ENCODE results near the gene PKNOX2.

The PKNOX2 gene

DNA sequence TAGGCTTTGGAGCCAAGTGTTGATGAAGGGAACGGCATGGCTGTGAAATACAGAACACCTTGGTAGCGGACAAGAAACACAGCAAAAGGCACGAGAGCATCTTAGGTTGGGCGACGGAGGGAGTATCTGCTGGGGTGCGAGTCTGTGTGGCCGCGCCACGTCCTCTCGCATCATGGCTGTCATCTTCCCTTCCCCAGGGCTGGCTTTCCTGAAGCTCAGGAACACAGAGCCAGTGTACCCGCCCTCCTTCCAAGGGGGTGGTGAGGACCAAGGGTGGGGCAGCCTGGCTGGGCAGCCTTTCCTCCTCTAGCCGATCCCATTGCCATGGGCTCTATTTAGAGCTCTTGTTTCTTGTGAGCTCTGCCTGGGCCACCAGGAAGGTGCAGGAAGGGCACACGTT is 177.1 kb downstream of the PKNOX2 start:
- no peak for DNase-seq (ENCODE audit: low spot score)

DNA sequence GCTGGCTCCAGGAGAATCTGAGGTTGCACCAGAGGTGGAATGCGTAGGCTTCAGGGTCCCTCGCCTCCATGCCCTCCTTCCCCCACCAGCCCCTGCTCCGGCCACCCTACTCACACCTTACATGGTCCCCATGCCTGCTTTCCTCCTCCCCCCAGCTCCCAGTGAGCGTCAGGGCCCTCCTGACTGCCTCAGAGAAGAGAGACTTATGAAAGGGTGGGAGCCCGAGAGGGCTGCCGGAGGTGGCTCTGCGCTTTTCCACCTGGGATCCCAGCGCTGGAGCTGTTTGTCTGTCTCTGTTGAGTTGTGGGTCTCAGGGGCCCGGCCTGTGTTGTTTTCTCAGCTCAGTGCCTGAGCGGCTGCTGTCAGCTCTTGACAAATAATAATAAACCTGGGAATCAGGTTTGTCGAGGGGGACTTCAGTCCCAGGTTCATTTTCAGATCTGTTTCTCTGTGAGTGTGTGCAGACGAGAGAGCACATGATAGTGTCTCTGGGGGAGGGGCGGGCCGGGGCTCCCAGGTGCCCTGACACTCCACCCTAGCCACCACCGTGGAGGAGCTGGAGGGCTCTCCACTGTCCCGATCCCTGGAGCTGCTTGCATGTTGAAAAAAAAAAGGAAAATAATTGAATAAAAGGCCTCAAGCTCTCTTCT is 177.9 kb downstream of the PKNOX2 start:
- DNase-seq (ENCODE audit: low spot score) = no peak

DNA sequence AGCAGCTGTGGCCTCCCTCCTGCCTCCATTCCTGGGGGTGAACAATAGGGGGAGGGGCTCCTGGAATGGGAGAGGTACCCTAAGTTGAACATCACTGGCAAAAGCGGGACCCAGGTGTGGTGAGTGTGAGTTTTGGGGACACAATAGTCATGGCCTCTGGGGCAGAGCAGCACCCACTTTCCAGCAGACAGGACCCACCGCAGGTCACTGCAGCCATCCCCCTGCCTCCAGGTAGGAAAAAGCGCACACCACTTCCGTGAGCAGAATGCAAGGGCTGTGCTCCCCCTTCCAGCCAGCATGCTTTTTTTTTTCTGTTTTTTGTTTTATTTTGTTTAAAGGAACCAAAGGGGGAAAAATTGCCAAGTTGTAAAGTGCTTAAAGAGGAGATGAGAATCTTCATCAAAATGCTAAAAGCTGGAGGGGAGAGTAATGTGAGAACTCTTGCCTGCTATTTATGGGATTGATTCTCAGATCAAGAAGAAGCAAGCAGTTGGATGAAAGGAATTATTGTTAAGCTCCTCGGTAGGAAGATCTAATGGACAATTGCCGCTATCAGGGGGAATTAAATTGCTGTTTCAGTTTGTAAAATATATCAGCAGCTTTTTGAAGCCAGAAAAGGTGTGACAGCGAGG is 178.7 kb downstream of the PKNOX2 start:
- DNase-seq (ENCODE audit: low spot score) = no peak

DNA sequence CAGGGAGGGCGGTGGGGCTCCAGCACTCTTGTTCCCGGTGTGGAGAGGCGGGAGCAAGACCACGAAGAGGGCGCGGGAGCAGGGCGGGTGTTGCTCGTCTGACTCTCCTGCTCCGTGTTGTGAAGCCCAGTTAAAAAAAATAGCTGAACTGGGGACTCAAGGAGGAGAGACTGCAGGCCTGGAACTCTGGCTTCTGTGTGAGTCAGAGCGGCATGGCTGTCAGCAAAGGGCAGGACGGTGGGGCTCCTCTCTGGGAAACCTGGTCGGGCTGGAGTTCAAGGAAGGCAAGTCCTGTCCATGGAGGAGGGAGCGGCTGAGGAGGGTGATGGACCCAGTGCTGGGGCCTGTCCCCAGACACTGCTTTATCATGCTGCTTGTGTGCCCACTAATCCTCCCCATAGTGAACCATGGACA is 179.2 kb downstream of the PKNOX2 start:
- DNase-seq (ENCODE audit: low spot score) = no peak

DNA sequence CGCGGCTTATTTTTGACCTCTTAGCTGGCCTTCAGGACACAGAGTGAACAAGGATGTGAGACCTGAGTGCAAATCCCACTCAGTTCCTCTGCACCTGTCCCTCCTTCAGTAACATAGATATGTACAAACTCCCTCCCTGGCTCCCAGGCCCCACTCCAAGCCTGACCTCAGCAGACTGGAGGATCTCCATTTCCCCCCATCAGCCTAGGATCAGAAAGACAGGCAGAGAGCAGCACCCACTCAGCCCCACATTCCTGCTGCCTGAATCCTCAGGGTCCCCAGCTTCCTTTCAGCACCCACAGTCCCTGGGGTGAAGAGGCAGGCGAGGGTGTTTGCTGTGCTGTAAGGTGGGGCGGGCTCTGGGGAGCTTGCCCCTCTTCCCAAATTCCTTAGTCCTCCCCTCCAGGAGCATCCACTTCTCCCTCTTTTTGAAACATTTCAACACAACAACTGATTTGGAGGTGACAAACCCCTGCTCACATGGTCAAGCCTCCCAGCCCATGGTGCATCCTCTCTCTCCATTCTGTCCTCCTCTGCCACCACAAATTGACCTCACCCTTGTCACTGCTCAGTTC is 180.4 kb downstream of the PKNOX2 start:
- no peak for DNase-seq (ENCODE audit: low spot score)

DNA sequence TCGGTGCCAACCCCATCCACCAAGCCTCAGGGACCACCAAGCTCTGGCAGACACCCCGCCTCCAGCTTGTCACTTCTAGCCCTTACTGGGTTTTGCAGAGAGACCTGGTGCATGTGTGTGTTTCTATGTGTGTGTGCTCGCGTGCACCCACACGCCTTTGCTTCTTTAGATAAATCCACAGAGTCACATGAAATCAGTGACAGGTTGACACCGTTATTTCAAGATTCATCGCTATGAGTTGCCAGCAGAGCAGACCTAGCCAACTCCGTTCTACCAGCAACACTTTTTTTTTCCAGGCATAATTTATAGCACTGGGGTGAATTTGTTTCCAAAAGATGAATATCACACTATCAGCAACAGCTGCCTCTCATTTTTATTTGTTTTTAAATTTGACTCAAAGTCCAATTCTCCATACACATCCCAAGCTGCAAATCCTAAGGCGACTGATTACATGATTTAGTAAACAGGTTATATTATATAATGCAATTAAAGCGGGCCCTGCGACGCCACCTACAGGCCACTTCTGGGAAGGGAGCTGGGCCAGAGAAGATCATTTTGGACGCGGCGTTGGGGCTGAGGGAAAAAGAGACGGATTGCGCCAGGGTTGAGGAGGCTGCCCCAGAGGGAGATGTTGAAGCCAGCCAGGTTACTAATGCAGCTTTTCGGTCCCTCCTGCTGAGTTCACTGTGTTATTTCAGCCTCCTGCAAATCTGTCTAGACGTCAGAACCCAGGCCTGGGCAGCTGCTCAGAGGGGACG is 181.0 kb downstream of the PKNOX2 start:
- DNase-seq (ENCODE audit: low spot score) = peak; percentile 91

DNA sequence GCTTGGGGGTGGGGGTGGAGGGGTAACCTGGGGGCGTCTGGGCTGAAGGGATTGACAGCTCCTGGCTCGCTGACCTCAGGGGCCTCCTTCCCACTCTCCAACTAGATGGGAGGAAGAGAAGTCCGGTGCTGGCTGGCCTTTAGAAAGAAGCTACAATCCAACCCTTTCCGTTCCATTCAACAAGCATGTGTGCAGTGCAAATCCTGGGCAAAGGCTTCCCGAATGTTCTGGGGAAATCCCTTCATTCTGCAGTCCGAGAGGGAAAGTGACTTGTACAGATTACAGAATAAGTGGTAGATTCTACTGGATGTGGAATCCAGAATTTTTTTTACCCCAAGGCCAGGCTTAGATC is 181.6 kb downstream of the PKNOX2 start:
- no peak for DNase-seq (ENCODE audit: low spot score)

DNA sequence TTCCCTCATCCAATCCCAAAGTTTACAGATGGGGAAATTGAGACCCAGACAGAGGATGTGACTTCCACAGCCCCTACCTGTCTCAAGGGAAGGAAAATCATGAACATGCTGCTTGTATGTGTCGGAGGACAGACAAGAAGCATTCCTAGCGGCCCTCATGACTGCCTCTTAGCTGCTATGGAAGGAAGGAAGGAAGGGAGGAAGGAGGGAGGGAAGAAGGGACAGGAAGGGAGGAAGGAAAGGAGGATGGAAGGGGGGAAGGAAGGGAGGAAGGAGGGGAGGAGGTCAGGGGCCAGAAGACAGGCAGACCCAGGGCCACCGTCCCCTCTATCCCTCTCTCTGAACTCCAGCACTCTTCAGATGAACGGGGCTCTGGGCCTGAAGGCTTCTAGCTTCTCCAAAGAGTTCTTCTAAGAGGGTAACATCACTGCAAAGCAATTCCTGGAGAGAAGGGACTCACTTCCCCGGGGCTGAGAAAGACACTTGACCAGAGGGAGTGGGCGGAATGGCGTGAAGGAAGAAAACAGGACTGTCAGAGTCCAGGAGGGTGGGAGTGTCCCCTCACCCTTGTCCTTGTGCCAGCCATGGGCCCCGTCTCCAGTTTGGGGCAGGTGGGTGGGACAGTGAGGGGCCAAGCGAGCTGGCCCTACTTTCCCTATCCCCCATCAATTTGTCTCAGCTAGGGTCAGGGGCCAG is 182.2 kb downstream of the PKNOX2 start:
- no peak for DNase-seq (ENCODE audit: low spot score)

DNA sequence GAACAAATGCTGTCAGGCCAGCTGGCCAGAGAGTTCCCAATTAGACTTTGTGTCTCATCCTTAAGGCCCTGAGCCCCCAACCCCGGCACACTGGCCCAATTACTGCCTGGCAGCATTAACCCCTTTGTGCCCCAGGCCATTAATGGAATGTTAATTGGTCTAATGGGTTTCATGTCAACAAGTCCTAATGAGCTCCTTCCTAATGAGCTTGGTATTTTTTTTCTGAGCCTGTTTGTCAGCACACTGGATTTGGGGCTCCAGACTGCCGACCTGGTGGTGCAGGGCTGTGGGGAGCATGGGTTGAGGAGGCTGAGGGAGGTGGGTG is 182.7 kb downstream of the PKNOX2 start:
- DNase-seq (ENCODE audit: low spot score) = no peak

DNA sequence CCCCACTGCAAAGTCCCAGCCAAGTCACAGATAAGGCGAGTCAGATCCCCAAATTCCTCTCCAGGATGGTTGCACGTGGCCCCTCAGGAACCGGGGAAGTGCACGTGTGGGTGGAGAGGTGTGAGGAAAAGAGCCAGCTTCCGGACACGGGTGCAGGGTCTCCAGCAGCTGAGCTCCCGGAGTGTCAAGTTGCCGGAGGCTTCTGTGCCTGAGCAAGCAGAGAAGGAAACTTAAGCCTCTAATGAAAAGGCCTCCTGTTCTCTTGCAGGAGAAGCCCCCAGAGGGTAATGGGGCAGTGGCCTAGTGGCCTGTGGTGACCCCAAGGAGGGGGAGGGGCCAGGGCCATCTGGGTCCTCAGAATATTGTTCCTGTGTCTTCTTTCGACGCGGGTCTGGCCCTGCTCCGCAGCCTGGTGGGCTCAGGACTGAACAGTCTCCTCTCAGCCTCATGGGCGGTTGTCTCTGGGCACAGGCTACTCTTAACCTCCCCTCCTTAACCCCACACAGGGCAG is 183.6 kb downstream of the PKNOX2 start:
- DNase-seq (ENCODE audit: low spot score) = no peak

DNA sequence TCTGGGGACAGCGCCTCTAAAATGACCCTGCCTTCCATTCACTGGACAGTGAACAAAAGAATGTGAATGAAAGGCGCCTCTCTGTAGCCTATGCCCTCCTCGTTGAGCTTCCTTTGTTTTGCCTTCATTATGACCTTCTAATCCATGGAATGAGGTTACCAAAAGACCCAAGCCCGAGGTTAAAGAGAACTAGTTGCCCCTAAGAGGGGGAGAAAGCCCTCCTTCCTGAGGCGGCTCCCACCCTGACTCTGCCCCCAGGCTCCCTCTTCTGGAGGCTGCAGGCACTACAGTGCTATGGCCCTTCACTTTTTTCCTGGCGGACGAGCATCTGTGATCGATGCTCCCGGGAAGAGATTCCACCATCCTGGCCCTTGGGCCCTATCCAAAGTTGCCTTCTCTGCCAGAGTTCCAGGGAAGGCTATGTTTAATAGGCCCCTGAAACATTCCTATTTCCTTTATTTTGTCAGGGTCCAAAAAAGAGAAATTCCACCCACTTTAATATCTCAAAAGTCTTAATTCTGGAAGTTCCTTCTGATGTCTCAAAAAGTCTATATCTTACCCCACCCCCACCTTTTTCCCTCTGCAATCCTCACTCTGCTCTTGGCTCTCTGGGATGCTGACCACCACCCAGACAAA is 184.2 kb downstream of the PKNOX2 start:
- peak; percentile 82 for DNase-seq (ENCODE audit: low spot score)

DNA sequence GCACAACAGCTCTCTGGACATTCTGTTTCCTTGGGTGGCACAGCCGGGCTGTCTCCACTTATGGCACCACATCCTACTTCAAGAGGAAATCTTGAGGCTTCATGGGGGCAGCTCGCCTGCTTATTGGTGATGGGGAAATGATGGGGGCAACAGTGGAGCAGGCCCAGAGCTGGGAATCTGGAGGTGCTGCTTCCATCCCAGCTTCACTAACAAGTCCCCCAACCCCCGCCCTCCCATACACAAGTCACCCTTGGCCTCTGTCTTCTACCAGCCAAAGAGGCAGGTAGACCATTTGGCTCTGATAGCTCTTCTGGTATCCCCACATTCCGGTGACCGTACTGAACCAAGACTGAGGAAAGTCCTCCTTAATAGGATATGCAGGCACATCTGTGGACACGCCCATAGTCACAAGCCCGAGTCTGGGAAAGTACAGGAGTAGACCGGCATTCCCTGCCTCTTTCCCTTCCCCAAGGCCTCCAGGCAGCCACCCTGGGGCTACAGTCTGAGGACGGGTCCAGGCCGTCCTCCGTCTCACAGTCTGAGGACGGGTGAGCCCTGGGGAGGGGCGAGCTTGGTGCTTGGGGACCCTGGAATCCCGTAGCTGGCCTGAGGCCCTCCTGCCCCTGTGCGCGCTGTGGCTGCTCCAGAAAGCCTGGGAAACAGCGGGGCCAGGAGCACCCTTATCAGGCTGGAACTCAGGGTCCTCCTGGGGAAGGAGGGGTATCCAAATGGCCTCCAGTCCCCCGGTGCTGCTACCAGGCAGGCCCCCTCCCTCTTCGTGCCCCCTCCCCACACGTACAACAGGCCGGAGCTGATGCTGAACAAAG is 185.9 kb downstream of the PKNOX2 start:
- no peak for DNase-seq (ENCODE audit: low spot score)

DNA sequence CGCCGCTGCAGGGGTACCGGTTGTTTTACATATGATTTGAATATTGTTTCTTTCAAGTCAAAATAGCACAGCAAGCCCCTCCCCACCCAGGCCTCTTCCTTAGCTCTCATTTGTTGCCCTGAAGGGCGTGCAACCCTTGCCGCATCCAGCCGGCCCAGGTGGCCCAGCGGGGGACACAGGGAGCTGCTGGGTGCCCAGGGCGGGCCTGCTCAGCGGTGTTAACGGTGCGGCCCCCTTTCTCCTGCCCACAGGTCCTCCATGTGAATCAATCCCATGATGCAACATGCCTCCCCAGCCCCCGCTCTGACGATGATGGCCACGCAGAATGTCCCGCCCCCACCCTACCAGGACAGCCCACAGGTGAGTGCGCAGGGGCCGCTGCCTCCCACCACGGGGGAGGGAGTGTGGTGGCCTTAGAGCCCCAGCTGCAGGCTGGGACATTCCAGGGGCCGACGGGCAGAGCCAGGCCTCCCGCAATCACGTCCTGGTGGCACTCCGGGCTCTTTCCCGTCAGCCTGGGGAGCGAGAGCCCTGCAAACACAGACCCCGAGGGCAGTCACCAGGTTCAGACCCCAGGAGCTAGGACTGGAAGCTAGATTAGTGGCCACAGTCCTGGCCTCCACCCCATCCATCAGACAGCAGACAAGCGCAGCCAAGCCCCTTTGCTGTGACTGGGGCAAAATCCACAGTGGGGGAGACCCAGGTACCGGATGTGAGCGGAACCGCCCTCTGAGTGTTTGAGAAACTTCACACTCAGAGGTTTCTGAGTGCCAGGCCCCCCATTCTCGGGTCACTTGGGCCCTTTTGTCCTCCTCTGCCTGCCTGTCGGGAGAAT is 186.7 kb downstream of the PKNOX2 start:
- no peak for DNase-seq (ENCODE audit: low spot score)

DNA sequence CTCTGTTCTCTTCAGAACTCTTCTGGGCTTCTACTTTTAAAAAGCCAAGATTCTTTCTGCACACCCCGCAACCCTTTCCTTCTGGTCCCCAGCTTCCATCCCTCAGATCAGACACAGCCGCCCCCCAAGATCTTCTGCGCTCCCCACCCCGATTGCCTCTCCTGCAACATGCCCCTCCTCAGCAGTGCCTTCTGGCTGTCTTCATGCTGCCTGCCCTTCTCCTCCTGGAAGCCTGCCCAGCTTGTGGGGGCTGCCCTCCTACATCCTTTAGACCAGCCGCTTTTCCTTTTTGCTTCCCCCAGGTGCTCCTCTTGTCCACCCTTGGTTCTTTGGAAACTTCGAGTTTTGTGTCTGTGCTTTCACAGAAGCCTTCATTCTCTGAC is 187.3 kb downstream of the PKNOX2 start:
- no peak for DNase-seq (ENCODE audit: low spot score)

DNA sequence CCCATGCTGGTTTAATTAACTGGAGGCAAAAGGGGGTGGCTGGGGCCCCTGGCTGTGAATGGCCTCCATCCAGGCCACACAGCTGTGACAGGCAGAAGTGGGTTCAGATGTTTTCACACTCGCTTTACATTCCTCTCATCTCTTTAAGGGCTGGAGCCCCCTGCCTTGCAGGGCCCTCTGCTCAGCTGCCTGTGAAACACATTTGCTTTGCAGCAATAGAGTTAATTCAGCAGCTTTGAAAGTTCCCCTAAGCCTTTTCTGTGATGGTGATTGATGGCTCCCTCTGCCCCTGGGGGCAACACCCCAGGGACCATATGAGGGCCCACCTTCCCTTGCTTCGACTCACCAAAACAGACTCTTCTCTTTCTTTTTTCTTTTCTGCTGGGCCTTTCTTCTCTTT is 192.2 kb downstream of the PKNOX2 start:
- DNase-seq (ENCODE audit: low spot score) = no peak

DNA sequence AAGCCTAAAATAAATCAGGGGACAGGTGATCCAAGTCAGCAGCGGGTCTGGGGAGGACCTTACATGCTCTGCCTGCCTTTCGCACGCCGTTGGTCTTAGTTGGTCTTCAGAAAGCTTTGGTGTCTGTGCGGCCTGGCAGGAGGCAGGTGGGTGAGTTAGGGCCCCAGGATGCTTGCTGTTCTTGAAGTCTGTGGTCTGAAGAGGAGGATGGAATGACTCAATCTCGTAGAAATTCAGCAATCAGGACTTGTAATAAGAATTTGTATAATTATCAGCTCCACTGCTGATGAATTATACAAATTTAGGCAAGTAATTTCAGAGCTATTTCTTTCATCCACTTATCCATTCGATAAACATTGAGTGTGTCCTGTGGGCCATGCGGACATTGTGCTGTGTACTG is 193.0 kb downstream of the PKNOX2 start:
- DNase-seq (ENCODE audit: low spot score) = no peak

DNA sequence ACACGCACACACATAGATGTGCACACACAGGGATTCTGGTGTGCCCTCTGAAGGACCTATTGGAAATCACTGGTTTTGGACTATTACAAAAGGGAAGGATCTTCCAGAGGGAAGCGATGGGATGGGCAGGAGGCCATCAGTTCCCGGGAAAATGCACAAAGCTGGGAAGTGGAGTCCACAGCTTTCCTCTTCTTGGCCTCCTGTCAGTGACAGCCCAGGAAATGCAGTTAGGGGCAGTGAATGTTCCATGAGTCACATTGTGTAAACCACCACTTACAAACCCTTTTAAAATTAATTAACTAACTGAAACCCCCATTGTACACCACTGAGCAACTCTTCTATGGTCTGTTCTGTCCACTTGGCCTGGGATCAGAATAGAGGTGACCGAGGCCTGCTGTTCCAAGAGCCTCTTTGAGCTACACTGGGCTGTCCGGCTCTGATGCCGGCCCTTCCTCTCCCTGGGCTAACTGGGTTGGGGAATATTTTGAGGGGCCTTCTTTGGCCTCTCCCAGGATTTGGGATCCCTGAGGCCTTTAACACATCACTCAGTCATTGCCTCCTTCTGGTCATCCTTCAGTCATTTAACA is 193.8 kb downstream of the PKNOX2 start:
- DNase-seq (ENCODE audit: low spot score) = no peak

DNA sequence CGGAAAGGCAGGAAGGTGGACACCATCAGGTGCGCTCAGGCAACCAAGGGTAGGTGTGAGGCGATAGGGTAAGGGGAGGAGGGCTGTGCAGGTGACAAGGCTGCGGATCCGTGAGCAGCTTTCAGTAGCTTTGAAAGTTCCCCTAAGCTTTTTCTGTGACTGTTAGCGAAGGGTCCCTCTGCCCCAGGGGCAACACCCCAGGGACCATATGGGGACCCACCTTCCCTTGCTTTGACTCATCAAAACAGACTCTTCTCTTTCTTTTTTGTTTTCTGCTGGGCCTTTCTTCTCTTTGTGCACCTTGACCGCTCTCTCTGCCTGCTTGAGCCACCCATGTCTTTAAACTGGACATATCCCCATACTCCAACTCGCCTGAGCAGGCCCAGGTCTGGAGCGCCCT is 194.6 kb downstream of the PKNOX2 start:
- DNase-seq (ENCODE audit: low spot score) = no peak

DNA sequence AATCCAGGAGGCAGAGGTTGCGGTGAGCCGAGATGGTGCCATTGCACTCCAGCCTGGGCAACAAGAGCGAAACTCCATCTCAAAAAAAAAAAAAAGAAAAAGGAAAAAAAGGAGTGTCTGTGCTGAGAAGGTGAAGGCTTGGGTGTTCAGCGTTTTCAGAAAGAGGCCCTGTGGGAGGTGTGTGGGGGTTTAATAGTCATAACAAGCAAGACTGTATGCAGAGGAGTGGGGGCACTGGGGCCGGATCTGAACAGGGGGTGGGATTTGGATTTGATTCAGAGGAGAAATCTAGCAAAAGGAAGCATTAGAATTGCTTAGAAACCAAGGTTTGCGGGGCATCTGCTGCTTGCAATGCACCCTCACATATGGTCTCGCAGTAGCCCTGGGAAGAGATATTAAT is 195.5 kb downstream of the PKNOX2 start:
- no peak for DNase-seq (ENCODE audit: low spot score)

Data from AG20443 (cell line).